ENCODE data around the gene CCL19. TPM values are rescaled to one million over a fixed set of nuclear protein-coding genes. Genes with fewer than 3 reads are reported as not detected.
A peak's percentile ranks its signal among the peaks of the same experiment; 100 is the strongest.

Gene CCL19
- total RNA-seq, 2 experiments from 2014 or later = not detected

DNA sequence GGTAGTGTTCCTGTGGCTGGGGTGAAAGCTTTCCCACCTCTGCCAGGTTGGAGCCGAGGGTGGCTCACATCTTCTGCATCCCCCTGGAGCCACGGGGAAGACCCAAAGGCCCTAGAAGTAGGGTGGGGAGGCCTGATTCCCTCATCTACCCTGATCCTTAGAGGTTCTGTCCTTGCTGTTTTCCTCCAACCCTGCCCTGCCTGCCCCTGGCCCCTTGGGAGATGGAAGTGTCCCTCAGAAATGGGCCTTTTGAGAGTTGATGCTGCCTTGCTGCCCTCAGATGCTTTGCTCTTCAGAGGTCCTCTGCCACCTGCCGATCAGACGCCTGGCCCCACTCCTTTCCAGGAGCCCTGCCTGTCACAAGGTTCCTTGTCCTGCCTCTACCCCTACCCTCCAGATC, 6.3 kb downstream of the CCL19 start:
- no peak overlapping the region for H3K27ac Mint-ChIP-seq
- peaks cover 2% of the 10 kb centered on the region for H3K4me1 Mint-ChIP-seq
- no peak overlapping the region for H3K4me3 Mint-ChIP-seq
- DNase-seq = no peak
- H3K36me3 Mint-ChIP-seq = no peaks in the 10 kb centered on the region
- H3K9me3 Mint-ChIP-seq = no peaks in the 10 kb centered on the region
- no peaks in the 10 kb centered on the region for H3K27me3 Mint-ChIP-seq

DNA sequence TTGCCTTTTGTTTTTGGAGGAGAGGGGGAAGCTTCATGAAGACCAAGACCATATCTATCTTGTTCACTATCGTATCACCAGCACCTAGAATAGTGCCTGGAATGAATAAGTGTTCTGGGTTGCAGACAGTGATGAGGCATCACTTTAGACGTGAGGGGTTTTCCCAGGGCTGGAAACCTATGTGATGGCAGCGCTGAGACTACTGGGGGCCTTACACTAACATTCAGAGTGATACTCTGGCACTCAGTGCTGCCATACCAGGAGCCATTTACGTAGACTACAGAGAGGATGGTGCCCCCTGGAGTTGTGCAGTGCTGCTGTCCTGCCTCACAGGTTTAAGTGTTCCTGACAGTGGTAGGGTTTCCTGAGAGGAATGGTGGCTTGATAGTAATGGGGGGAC, 6.9 kb downstream of the CCL19 start:
- no peaks in the 10 kb centered on the region for H3K27me3 Mint-ChIP-seq
- H3K27ac Mint-ChIP-seq = no peak overlapping the region
- H3K9me3 Mint-ChIP-seq = no peaks in the 10 kb centered on the region
- no peak overlapping the region for H3K4me3 Mint-ChIP-seq
- peaks cover 2% of the 10 kb centered on the region for H3K4me1 Mint-ChIP-seq
- DNase-seq = no peak
- H3K36me3 Mint-ChIP-seq = no peaks in the 10 kb centered on the region

DNA sequence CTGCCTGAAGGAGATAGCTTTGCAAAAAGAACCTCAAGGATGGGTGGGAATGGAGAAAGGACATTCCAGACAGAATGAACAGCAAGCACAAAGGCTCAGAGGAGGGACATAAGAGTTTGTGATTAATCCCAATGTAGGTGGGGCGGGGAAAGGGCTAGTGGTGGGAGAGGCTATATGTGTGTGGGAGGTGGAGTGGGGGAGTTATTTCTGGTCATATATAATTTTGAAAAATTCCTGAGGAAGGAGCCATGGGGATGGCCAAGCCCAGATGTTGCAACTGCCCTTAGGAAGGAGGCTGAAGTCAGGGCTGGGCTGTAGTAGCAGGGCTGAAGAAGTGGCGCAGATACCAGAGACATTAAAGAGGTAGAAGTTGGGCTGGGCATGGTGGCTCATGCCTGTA, 15.2 kb downstream of the CCL19 start:
- Mint-ChIP-seq H3K27me3 (no peaks in the 10 kb centered on the region), H3K9me3 (no peaks in the 10 kb centered on the region), H3K27ac (no peak overlapping the region), H3K4me3 (no peak overlapping the region), H3K36me3 (no peaks in the 10 kb centered on the region), H3K4me1 (peaks cover 5% of the 10 kb centered on the region)
- no peak for DNase-seq

DNA sequence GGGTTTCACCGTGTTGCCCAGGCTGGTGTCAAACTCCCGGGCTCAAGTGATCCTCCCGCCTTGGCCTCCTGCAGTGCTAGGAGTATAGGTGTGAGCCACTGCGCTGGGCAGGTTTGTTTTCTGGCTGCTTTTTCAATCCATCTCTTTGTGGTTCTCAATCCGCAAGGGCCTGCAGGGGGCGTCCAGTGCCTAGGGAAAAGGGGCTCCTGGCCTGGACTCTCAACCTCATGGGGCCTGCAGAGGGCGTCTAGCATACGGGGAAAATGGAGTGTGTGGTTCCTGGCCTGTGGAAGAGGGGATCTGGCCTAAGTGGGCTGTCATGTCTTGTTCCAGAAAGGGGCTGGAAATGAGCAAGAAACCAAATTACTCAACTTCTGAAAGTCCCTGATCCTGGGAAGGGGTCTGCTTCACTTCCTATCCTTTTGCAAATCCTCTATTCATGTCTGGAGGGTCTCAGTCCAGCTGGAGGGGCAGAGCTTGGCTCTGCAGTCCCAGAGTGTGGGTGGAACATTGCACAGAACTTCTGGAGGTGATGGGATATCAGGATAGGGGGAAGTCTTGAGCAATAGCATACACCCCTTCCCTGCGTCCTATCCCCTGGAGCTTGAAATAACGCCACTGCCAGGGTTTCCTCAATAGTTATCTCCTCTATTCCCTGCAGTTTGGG, 15.9 kb downstream of the CCL19 start:
- peak; percentile 66 for DNase-seq
- Mint-ChIP-seq H3K36me3 (peaks cover 2% of the 10 kb centered on the region), H3K27ac (no peak overlapping the region), H3K4me3 (no peak overlapping the region), H3K4me1 (peaks cover 5% of the 10 kb centered on the region), H3K9me3 (peaks cover 5% of the 10 kb centered on the region), H3K27me3 (no peaks in the 10 kb centered on the region)

DNA sequence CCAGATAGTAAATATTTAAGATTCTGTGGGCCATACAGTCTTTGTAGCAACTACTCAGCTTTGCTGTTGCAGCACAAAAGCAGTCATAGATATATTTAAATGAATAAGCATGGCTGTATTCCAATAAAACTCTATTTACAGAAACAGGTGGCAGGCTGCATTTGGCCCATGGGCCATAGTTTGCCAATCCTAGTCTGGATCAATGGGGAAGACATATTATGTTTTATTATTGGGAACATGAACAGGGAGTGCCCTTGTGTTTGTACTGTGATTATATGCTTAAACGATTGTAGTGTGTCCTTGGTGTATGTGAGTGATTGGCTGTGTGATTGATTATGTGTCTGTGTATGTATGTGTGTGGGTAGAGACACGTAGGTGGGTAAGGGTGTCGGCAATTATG, 16.6 kb downstream of the CCL19 start:
- Mint-ChIP-seq H3K4me1 (peaks cover 5% of the 10 kb centered on the region), H3K27me3 (no peaks in the 10 kb centered on the region)

DNA sequence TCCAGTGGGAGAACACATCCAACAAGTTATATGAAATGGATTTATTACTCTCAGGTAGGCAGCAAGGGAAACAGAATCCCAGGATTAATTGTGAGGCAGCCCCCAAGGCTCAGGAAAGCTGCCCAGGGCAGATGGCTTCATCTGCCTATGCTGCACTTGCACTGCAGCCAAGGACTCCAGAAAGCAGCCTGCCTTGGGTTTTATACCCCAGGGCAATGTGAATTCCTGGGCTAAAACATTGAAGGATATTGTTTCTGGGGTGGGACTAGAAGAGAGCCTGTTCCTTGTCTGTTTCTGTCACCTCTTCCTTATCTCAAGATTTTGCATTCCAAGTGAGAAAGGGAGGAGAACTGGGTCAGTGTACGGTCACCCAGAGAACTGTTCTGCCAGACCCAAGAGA, 19.8 kb downstream of the CCL19 start:
- H3K4me1 Mint-ChIP-seq = peaks cover 5% of the 10 kb centered on the region
- peaks cover 16% of the 10 kb centered on the region for H3K36me3 Mint-ChIP-seq
- H3K4me3 Mint-ChIP-seq = no peak overlapping the region
- no peak for DNase-seq
- H3K27me3 Mint-ChIP-seq = no peaks in the 10 kb centered on the region
- no peak overlapping the region for H3K27ac Mint-ChIP-seq
- peaks cover 14% of the 10 kb centered on the region for H3K9me3 Mint-ChIP-seq

More for the DNA sequence above, 16.6 kb downstream of the CCL19 start:
- Mint-ChIP-seq H3K9me3 (peaks cover 7% of the 10 kb centered on the region), H3K36me3 (peaks cover 6% of the 10 kb centered on the region), H3K27ac (no peak overlapping the region), H3K4me3 (no peak overlapping the region)
- DNase-seq = no peak

DNA sequence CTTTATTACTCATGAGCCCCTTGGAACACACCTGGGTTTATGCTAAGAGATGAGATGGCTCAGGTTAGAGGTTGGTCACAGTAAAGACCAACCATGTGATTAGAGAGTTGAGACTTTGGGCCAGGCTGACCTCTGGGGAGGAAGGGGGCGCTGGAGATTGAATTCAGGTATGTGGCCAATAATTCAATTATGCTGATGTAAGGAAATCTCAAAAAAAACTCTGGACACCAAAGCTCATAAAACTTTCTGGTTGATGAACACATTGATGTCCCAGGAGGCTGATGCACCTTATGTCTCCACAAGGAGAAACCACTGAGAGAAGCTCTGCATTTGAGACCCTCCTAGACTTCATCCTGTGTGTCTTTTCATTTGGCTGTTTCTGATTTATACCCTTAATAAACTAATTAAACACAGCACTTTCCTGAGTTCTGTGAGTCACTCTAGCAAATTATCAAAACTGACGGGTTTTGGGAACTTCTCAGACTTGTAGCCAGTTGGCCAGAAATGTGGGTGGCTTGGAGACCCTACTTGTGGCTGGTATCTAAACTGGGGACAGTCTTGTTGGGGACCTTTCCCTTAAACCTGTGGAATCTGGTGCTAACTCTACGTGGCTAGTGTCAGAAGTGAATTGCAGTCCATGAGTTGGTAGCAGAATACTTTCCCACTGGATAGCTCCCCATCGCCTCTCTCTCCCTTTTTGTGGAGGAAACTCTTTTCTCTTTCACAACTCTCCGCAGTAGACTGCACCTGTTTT, 21.1 kb downstream of the CCL19 start:
- Mint-ChIP-seq H3K4me1 (peaks cover 6% of the 10 kb centered on the region), H3K27me3 (no peaks in the 10 kb centered on the region), H3K4me3 (no peak overlapping the region), H3K9me3 (peaks cover 14% of the 10 kb centered on the region), H3K36me3 (peaks cover 16% of the 10 kb centered on the region), H3K27ac (no peak overlapping the region)
- no peak for DNase-seq

DNA sequence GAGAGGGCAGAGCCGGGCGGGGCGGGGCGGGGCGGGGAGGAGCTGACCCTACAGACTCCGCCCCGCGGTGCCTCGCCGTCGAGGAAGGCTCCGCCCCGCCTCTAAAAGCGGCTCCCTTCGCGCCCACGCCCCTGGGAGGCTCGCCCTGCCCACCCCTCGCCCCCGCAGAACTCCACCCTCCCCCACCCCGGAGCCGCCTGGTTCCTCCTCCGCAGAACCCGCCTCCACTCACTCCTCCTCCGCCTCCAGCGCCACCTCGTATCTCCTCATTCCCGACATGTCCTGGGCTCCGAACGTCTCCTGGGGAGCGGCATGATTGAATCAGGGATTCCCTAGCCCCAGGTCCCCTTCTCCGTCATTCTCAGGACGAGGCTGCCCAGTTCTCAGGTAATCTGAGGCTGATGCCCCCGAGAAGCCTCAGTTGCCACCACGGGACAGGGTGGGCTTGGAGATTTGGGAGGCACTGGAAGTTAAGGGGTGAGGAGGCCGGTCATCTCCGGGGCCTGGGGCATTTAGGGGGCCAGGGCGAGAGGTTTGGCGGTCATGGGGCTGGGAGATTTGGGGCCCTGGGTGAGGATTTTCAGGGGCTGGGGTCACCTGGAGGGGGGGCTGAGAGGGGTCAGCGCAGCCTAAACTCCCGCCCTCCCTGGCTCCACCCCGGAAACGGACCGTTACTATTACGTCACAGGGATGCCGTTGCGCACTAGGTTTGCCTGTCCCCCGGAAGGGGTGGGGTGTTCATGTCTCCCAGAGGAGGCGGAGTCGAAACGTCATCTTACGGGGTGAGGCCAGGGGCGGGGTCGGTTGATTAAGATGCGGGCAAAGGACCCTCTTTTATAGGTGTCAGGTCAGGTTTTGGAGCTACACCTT, 25.5 kb downstream of the CCL19 start:
- H3K27me3 Mint-ChIP-seq = no peaks in the 10 kb centered on the region
- peak; percentile 83 for DNase-seq
- H3K4me1 Mint-ChIP-seq = peaks cover 25% of the 10 kb centered on the region
- peaks cover 12% of the 10 kb centered on the region for H3K9me3 Mint-ChIP-seq
- H3K36me3 Mint-ChIP-seq = peaks cover 18% of the 10 kb centered on the region
- H3K4me3 Mint-ChIP-seq = peak overlapping the region; percentile 84
- H3K27ac Mint-ChIP-seq = peak overlapping the region; percentile 82

DNA sequence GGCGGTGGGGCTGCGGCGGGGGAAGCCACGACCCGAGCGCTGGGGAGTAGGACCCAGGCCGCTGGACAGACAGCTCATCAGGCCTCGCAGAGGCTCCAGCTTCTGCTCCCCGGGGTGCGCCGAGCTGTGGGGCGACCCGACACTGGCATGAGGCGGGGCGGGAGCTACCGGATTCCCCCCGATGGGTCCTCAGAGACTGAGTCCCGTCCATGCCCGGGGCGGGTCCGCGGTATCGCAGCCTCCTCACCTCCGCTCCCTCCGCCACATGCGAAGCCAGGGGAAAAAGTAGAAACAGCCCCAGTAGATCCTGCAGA, 26.1 kb downstream of the CCL19 start:
- peaks cover 16% of the 10 kb centered on the region for H3K36me3 Mint-ChIP-seq
- peaks cover 9% of the 10 kb centered on the region for H3K9me3 Mint-ChIP-seq
- H3K4me3 Mint-ChIP-seq = peak overlapping the region; percentile 84
- no peak for DNase-seq
- H3K27ac Mint-ChIP-seq = peak overlapping the region; percentile 79
- no peaks in the 10 kb centered on the region for H3K27me3 Mint-ChIP-seq
- peaks cover 25% of the 10 kb centered on the region for H3K4me1 Mint-ChIP-seq

DNA sequence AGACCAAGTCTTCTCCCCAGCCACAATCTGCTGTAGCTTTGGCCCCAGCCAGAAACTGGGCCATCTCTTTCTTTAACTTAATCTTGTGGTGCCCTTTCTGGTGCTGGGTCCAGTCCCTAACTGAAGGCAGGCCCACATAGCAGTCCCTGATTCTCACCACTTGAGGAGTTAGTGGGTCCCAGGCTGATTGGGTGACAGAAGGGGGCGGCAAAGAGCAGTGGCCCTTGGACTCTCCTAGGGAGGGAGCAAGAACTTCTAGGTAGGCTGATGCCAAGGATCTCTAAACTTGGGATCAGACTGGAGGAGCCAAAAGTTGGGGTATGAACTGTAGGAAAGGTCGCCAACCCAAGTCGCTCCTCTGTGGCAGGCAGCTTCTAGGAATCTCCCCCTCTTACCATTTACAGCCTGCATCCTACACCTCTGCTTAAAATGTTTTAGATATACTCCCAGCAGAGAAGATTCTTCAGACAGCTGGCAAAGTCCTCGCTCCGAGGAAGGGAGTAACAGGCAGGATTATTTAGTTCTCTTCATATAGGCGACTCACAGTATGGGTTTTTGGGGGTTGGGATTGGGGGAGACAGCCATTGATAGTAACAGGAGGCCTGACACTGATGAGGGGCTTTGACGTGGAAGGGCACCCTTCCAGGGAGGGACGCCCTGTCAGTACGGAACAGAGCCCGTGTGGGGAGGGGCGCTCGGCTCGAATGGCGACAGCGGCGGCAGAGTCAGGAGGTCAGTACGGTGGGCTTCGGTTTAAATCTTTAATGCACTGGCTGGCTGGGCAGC, 26.6 kb downstream of the CCL19 start:
- peaks cover 25% of the 10 kb centered on the region for H3K4me1 Mint-ChIP-seq
- peaks cover 12% of the 10 kb centered on the region for H3K36me3 Mint-ChIP-seq
- peak overlapping the region; percentile 84 for H3K4me3 Mint-ChIP-seq
- peak overlapping the region; percentile 79 for H3K27ac Mint-ChIP-seq
- DNase-seq = peak; percentile 74
- H3K27me3 Mint-ChIP-seq = no peaks in the 10 kb centered on the region
- H3K9me3 Mint-ChIP-seq = peaks cover 7% of the 10 kb centered on the region

DNA sequence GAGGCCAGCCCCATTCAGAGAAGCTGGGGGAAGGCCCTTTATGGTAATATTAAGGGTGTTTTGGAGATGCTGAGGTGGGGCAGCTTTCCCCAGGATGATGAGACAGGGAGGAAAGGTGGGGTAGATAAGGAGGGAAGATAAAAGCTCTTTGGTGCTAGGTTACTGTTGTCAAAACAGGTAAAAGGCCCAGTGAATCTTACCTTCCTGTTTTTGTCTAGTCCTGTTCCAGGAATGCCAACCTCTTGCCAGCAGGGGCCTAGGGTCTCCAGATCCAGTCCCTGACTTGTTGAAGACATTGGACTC, 27.8 kb downstream of the CCL19 start:
- DNase-seq = no peak
- Mint-ChIP-seq H3K9me3 (no peaks in the 10 kb centered on the region), H3K36me3 (peaks cover 2% of the 10 kb centered on the region), H3K27ac (peak overlapping the region; percentile 30), H3K4me3 (no peak overlapping the region), H3K27me3 (no peaks in the 10 kb centered on the region), H3K4me1 (peaks cover 25% of the 10 kb centered on the region)

DNA sequence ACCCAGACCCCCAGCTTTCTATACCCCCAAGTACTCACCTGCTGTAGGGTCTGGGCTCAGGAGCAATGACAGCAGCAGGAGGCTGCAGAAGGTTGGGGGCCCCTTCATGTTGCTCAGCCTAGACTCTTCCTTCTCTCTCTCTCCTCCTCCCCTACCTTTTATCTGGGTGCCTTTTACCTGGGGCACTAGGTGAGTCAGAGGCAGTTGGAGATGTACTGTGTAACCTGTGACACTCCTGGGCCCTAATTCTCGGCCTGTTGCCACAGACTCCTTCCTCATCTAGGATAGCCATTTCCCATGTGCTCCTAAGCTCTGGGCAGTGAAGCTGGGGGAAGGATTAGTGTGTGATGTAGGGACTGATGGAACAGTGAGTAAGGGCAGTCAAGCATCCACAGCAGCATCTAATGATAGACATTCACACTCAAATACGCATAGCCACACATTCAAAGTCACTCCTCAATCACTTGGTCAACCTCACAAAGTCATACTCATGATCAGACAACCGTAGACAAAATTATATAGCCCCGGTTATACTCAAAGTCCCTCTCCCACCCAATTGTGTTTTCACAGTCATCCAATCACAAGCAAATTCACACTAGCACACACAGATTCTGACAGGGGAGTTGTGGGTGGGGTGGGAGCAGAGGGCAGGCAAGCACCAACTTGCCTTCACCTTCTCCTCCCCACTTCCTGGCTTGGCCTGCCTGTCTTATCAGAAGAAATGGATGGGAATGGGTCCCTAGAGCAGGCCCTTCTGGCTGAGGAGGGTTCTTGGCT, 28.4 kb downstream of the CCL19 start, which contains the start of gene CCL27:
TSS of gene CCL27 (minus strand) at position 132 of the 777 bp plus-strand sequence. CDS start at position 108, 24 bp downstream.
- H3K9me3 Mint-ChIP-seq = no peaks in the 10 kb centered on the region
- no peak for DNase-seq
- H3K27ac Mint-ChIP-seq = peak within 1 kb of the TSS; percentile 30
- no peak within 1 kb of the TSS for H3K4me3 Mint-ChIP-seq
- peaks cover 2% of the 10 kb centered on the region for H3K36me3 Mint-ChIP-seq
- H3K4me1 Mint-ChIP-seq = peaks cover 25% of the 10 kb centered on the region
- no peaks in the 10 kb centered on the region for H3K27me3 Mint-ChIP-seq

DNA sequence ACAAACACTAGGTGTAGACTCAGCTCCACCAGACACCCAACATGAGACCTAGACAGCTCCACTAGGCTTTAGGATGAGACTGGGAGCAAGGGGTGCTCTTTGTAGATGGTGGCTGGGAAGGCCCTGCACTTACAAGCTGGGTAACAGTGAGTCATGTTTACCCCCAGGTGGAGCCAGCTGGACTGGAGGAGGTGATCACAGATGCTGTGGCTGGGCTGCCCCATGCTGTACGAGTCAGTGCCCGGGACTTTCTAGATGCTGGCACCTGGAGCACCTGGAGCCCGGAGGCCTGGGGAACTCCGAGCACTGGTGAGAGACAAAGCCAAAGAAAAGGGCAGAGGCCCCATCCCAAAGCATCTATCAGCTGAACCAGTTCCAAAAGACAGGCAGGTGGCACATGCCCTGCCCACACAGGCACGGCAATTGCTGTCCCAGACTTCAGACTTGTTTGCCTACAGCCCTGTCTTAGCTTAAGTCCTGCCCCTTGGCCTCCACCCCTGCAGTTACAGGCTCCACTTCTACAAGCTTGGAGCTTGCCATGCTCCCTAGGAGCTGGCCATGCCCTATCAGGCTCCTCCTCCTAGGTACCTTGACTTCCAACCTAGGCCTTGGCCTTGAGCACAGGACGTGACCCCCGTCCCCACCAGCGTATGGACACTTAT, 31.4 kb downstream of the CCL19 start:
- Mint-ChIP-seq H3K9me3 (no peaks in the 10 kb centered on the region), H3K4me1 (peaks cover 21% of the 10 kb centered on the region), H3K27ac (no peak overlapping the region), H3K4me3 (no peak overlapping the region), H3K36me3 (peaks cover 2% of the 10 kb centered on the region), H3K27me3 (no peaks in the 10 kb centered on the region)
- no peak for DNase-seq

DNA sequence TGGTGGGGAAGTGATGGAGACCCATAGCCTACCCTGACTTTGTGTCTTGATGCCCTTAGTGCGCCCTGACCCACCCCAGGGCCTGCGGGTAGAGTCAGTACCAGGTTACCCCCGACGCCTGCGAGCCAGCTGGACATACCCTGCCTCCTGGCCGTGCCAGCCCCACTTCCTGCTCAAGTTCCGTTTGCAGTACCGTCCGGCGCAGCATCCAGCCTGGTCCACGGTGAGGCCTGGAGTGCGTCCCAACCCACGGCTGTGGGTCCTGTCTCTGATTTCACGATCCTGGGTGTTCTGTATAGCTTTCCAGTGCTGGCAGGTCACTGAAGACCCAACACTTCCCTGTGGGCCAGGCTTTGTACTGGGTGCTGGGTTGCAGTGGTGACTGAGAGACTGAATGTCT, 32.6 kb downstream of the CCL19 start:
- no peak overlapping the region for H3K4me3 Mint-ChIP-seq
- H3K4me1 Mint-ChIP-seq = peaks cover 10% of the 10 kb centered on the region
- no peaks in the 10 kb centered on the region for H3K27me3 Mint-ChIP-seq
- no peak overlapping the region for H3K27ac Mint-ChIP-seq
- no peak for DNase-seq
- H3K36me3 Mint-ChIP-seq = no peaks in the 10 kb centered on the region
- no peaks in the 10 kb centered on the region for H3K9me3 Mint-ChIP-seq

Data from activated naive CD8-positive, alpha-beta T cell treated with anti-CD3 and anti-CD28 coated beads for 36 hours (primary cell).